Stimulated activated CD8-positive, alpha-beta memory T cell treated with anti-CD3 and anti-CD28 coated beads, Interleukin-15, amount 100 ng/mL, for 4 hours (primary cell): ENCODE results near the gene NINL.

Experiments used
- DNase-seq, 2 donors: peaks; one replicate each; pipeline ENCODE4 v3.0.0-alpha.2; 2020; ENCODE audit warnings: low read depth in 2 of 2

The NINL gene

GRCh38 chr20:25533920-25534700 lies 51.2 kb downstream of the NINL start:
- DNase-seq, result no peak

- no peak for DNase-seq
Measured at GRCh38 chr20:25532971-25533391, 52.4 kb downstream of the NINL start.

- DNase-seq, result no peak
Measured at GRCh38 chr20:25532015-25532751, 53.1 kb downstream of the NINL start.

- DNase-seq, result no peak
Measured at GRCh38 chr20:25529295-25529951, 55.9 kb downstream of the NINL start.

GRCh38 chr20:25527949-25528348 lies 57.4 kb downstream of the NINL start:
- DNase-seq, result no peak

DNA sequence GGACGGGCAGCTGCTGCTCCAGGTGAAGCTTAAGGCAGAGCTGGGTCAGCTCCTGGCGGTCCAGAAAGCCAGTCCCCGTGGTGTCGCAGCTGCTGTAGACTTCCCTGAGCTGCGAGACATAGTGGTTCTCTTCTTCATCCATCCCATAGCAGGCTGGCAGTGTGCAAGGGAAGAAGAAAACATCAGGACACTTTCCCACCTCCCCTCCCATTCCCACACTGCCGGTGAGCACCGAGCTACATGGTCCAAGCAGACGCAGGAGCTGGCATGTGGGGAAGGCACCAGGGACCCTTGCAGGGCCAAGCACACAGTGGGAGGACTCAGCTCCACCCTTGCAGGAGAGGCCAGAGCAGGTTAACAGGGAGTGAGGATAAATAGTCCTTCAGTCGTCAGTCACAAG lies 58.9 kb downstream of the NINL start:
- DNase-seq, result no peak

- no peak for DNase-seq
Measured at GRCh38 chr20:25525867-25526266, 59.5 kb downstream of the NINL start.

GRCh38 chr20:25525295-25525694 lies 60.0 kb downstream of the NINL start:
- no peak for DNase-seq

- no peak for DNase-seq
Measured at GRCh38 chr20:25521382-25521781, 63.9 kb downstream of the NINL start.

DNA sequence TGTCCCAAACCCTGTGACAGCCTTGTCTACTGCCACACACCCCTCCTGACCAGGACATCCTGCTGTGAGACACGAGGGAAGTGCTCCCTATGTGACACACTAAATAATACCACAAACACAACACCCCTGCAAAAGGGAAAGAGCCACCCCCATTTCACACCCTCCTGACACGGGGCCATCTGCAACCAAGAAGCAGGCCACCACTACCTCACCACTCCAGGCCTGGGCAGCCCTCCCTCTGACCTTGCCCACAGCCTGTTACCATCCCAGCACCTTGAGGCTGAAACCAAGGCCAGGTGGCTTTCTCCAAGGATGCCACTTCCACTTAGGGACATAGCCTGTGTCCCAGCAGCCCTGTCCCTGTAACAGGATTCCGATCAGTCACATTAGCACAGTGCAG lies 68.2 kb downstream of the NINL start:
- no peak for DNase-seq

DNA sequence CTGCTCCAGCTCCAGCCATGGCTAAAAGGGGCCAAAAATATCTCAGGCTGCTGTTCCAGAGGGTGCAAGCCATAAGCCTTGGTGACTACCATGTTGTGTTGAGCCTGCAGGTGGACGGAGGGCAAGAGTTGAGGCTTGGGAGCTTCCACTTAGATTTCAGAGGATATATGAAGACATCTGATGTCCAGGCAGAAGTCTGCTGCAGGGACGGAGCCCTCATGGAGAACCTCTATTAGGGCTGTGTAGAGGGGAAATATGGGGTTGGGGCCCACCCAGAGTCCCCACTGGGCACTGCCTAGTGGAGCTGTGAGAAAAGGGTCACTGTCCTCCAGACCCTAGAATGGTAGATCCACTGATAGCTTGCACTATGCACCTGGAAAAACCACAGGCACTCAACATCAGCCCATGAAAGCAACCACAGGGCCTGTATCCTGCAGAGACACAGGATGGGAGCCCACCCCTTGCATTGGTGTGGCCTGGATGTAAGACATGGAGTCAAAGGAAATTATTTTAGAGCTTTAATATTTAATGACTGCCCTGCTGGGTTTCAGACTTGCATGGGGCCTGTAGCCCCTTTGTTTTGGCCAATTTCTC lies 70.5 kb downstream of the NINL start:
- no peak for DNase-seq

DNA sequence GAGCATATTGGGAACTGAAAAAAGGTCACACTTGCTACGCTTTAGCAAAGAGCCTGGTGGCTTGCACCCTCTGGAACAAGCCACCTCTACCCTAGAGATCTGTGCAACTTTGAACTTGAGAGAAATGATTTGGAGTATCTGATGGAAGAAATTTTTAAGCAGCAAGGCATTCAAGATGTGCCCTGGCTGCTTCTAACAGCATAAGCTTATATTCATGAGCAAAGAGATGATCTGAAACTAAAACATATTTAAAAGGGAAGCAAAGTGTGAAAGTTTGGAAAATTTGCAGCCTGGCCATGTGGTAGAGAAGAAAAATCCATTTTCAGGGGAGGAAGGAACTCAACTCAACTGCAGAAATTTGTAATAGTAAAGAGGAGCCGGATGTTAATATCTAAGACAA lies 71.1 kb downstream of the NINL start:
- no peak for DNase-seq

DNA sequence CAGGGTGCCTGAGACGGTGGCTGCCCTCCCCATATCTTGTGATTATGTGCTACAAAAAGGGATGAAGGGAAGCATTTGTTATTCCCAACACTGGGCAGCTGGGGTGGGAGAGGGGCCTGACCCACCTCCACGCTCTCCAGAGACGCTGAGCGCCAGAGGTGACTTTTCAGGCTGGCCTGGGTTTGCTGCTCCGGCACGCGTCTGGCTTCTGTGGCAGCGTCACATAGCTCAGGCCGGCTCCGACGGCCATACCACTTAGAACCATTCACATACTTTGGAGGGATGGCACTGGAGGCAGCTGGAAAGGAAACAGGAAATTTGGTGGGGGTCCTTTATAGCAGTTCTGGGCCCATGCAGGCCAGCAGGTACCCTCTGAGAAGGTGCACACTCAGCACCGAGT lies 72.6 kb downstream of the NINL start:
- no peak for DNase-seq

- no peak for DNase-seq
Measured at GRCh38 chr20:25511183-25511582, 74.1 kb downstream of the NINL start.

GRCh38 chr20:25510721-25511120 lies 74.6 kb downstream of the NINL start:
- no peak for DNase-seq

DNA sequence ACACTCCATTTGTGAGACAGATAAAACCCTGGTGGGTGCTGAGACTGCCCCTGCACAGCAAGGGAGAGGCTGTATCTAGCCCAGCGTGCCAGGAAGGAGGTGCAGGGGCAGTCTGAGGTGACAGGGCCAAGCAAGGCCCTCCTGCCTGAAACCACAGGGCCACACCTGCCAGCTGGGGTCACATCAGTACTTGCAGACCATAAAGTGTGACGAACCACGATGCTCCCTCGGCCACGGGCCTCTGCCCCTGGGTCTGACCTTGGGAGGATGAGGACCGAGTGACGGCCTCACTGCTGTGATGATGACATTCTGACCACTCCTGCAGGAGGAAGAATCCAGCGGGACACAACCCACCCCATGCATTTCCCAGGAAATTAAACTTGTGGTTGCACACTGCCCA lies 75.1 kb downstream of the NINL start:
- no peak for DNase-seq

- no peak for DNase-seq
Measured at GRCh38 chr20:25509084-25509483, 76.2 kb downstream of the NINL start.

GRCh38 chr20:25508083-25508770 lies 77.1 kb downstream of the NINL start:
- DNase-seq, result no peak

GRCh38 chr20:25507385-25508082 lies 77.8 kb downstream of the NINL start:
- no peak for DNase-seq

DNA sequence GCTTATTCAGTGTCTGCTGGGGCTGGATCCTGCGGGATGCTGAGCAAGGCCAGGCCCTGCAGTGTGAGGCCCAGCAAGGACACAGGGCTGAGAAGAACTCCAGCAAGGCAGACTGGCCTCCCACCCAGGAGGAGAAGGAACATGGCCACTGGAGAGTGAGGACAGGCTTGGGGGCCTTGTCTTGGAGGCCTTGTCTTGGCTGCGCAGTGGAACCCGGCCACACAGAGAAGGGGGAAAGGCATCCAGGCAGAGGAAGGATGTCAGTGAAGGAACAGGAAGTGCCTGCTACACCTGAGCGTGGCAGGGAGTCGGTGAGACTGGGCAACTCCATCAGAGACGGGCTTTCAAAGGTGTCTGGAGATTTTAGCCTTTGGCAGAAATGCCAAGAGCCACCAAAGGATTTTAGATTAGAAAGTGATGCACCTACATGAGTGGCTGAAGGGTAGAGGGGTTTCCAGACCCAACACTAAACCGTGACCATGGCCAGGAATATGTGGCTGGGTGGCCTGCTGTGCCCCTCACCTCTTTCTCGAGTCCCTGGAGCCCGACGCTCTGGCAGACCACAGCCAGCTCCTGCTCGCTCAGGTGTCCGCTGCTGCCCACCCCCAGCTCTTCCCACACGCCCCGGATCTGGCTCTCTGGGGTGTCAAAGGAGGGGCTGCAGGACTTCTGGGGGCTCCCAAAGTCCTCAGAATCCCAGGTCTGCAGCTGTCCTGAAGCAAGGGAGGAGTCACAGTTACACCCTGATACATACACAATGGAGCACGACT lies 80.8 kb downstream of the NINL start:
- DNase-seq, result no peak
